ENCODE results near the gene VAMP5. TPM values are rescaled to one million over a fixed set of nuclear protein-coding genes. Genes with fewer than 3 reads are reported as not detected.
A peak's percentile ranks its signal among the peaks of the same experiment; 100 is the strongest.

The VAMP5 gene
- total and polyA plus RNA-seq, 9 of the 15 experiments (the other 6 are each of a cell fraction or from before 2014, with no cell fraction given): 0.54 to 1.9 (median 1.5) TPM; not detected in 2

- TF ChIP-seq, protein P1, sequence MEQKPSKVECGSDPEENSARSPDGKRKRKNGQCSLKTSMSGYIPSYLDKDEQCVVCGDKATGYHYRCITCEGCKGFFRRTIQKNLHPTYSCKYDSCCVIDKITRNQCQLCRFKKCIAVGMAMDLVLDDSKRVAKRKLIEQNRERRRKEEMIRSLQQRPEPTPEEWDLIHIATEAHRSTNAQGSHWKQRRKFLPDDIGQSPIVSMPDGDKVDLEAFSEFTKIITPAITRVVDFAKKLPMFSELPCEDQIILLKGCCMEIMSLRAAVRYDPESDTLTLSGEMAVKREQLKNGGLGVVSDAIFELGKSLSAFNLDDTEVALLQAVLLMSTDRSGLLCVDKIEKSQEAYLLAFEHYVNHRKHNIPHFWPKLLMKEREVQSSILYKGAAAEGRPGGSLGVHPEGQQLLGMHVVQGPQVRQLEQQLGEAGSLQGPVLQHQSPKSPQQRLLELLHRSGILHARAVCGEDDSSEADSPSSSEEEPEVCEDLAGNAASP (IDR thresholded peaks at IDR 0.05): no peak
- TF ChIP-seq RFX5 (IDR thresholded peaks at IDR 0.05; ENCODE audit: low read depth, low read length): no peak
- 0 out of 4 replicates have a peak, but pooled peaks of 1 of the 2 experiments have one; percentile 19 for TF ChIP-seq TBL1XR1 (IDR thresholded peaks at IDR 0.05; ENCODE audit: low read length in 2 of 2)
- peak; percentile 93 for TF ChIP-seq CREM (IDR thresholded peaks at IDR 0.05; ENCODE audit: low read depth)
These were observed 22.7 kb upstream of the VAMP5 start, which contains the start of gene GGCX (continued) for GRCh38 chr2:85561280-85562212.

- Histone ChIP-seq H3K27ac (ENCODE audit: extremely low read depth, low read depth, low read length) (peak overlapping the region; percentile 22; the same call in 1 of the 3 replicates), H3K4me2 (ENCODE audit: insufficient read depth, low read length) (peak overlapping the region; percentile 47), H3K4me3 (no peak overlapping the region), H4K20me1 (replicated peaks; ENCODE audit: control insufficient read depth, insufficient read depth, low read length) (no peaks in the 10 kb centered on the region), H3K9me3 (replicated peaks; ENCODE audit: control insufficient read depth, insufficient read depth, low read depth, low read length) (no peaks in the 10 kb centered on the region), H3K27me3 (ENCODE audit: control insufficient read depth in 2 of 2, insufficient read depth in 2 of 2, low read length in 2 of 2) (no peaks in the 10 kb centered on the region), H3K4me1 (replicated peaks in 1 of 2; ENCODE audit: control insufficient read depth in 2 of 2, insufficient read depth in 2 of 2, low read length in 2 of 2) (peaks cover 10 to 18% of the 10 kb centered on the region in 2 experiments), H3K36me3 (ENCODE audit: control insufficient read depth, insufficient read depth, low read length) (peaks cover under 1% of the 10 kb centered on the region; the same call in 1 of the 3 replicates), H3K79me2 (ENCODE audit: control insufficient read depth, insufficient read depth, low read length) (peaks cover 21% of the 10 kb centered on the region), H3K9ac (ENCODE audit: insufficient read depth in 1 of 2, low read depth in 2 of 2, low read length in 2 of 2) (peak overlapping the region; percentile 4 to 21; a peak in 3 of 4 replicates), H2AFZ (ENCODE audit: low read depth, low read length) (peak overlapping the region; percentile 69), H3K9me1 (ENCODE audit: control insufficient read depth, insufficient read depth, low read length) (no peaks in the 10 kb centered on the region)
- ChIA-PET CTCF (ENCODE audit: low intra/inter-chr PET ratio) (no interaction called here), POLR2A (interaction anchor here (1.4 kb wide), 1 partner anchor 14 kb away, joined by 6 read pairs; the partner anchor contains the start of gene VAMP8)
- 41% methylated on average over 5 of the region's 5 CpGs for WGBS (ENCODE audit: insufficient coverage, low coverage, missing lambda C conversion rate)
- ATAC-seq (peak; percentile 51), DNase-seq (ENCODE audit: extremely low read depth in 1 of 4, low spot score in 3 of 4) (peak in 1 of 4 experiments; percentile 38), FAIRE-seq (no peak)
- intact Hi-C loops (cut with micrococcal nuclease): no loop called here
- in situ Hi-C loops (cut with MboI): no loop called here
- no TSS peak for BruUV-seq (replicated peaks)
- TF ChIP-seq ZNF3 (CRISPR knock-in tag; IDR thresholded peaks at IDR 0.05): no peak
- peak; percentile 78 for TF ChIP-seq CEBPB (tag; IDR thresholded peaks at IDR 0.05)
- TF ChIP-seq NFATC3 (IDR thresholded peaks at IDR 0.05): no peak
- no peak for TF ChIP-seq ZBTB17 (CRISPR knock-in tag; IDR thresholded peaks at IDR 0.05)
- peak; percentile 34; the same call in 1 of the 2 replicates for TF ChIP-seq CREM (IDR thresholded peaks at IDR 0.05; ENCODE audit: low read depth)
- TF ChIP-seq, protein P2, sequence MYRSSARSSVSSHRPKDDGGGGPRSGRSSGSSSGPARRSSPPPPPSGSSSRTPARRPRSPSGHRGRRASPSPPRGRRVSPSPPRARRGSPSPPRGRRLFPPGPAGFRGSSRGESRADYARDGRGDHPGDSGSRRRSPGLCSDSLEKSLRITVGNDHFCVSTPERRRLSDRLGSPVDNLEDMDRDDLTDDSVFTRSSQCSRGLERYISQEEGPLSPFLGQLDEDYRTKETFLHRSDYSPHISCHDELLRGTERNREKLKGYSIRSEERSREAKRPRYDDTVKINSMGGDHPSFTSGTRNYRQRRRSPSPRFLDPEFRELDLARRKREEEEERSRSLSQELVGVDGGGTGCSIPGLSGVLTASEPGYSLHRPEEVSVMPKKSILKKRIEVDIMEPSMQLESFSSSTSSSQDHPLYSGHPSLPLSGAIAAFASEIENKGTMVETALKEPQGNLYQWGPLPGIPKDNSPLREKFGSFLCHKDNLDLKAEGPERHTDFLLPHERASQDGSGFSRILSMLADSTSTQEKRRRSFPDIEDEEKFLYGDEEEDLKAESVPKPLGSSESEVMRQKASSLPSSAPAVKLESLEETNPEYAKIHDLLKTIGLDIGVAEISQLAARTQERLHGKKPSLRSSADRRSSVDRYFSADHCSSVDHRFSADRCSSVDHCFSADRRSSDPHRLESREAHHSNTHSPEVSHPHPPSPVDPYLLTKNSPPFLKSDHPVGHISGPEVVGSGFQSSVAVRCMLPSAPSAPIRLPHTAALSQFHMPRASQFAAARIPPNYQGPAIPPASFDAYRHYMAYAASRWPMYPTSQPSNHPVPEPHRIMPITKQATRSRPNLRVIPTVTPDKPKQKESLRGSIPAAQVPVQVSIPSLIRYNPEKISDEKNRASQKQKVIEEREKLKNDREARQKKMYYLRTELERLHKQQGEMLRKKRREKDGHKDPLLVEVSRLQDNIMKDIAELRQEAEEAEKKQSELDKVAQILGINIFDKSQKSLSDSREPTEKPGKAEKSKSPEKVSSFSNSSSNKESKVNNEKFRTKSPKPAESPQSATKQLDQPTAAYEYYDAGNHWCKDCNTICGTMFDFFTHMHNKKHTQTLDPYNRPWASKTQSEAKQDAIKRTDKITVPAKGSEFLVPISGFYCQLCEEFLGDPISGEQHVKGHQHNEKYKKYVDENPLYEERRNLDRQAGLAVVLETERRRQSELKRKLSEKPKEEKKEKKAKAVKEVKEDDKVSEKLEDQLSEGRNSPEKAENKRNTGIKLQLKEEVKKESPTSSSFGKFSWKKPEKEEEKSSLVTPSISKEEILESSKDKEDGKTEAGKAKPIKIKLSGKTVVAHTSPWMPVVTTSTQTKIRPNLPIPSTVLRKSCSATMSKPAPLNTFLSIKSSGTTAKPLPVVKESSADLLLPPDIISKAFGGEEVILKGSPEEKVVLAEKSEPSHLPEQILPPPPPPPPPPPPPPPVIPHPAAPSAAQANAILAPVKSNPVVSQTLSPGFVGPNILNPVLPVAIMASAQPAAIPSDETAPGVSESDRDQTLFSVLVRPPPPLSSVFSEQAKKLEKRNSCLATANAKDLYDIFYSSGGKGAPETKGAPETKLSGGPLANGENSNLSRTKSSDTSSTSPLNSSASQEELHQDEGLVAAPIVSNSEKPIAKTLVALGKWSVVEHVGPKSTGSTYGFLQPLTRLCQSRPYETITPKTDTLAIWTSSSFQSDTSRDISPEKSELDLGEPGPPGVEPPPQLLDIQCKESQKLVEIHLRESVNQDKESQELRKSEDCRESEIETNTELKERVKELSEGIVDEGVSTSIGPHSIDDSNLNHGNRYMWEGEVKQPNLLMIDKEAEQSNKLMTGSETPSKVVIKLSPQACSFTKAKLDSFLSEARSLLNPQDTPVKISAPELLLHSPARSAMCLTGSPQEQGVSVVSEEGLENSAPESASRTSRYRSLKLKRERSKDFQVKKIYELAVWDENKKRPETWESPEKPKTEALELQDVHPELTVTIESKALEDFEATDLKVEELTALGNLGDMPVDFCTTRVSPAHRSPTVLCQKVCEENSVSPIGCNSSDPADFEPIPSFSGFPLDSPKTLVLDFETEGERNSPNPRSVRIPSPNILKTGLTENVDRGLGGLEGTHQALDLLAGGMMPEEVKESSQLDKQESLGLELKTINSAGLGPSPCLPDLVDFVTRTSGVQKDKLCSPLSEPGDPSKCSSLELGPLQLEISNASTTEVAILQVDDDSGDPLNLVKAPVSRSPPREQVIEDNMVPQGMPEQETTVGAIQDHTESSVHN (IDR thresholded peaks at IDR 0.05; ENCODE audit: borderline replicate concordance in 1 of 2, low read depth in 1 of 2): 0 out of 4 replicates have a peak, but pooled peaks of 1 of the 2 experiments have one; percentile 26
These were observed 20.1 kb upstream of the VAMP5 start for GRCh38 chr2:85564144-85564563.

Measured in K562 (cell line).